ENCODE measurements around the gene BNC1.

- TF ChIP-seq GATA3 (IDR thresholded peaks at IDR 0.05; ENCODE audit: low read depth, low read length) (no peak), GATA2 (IDR thresholded peaks at IDR 0.05; ENCODE audit: low read depth, low read length) (no peak)
Observed at GRCh38 chr15:83248151-83249029, 36.1 kb downstream of the BNC1 start.
